H1 (cell line): ENCODE measurements around the gene AAK1. TPM values are rescaled to one million over a fixed set of nuclear protein-coding genes. Genes with fewer than 3 reads are reported as not detected.

Experiments used
- CTCF ChIA-PET: fragments of 300-600 bp; sonication (Branson Sonifier 250); formaldehyde crosslinking; loops from one replicate; lab custom pipeline; 2021; ENCODE audit not compliant: partially characterized antibody; lab: Charles Lee
- POLR2A ChIA-PET: fragments of 300-600 bp; sonication (Branson Sonifier 250); formaldehyde crosslinking; loops from one replicate; lab custom pipeline; 2021; ENCODE audit warnings: inconsistent platforms; ENCODE audit not compliant: partially characterized antibody; lab: Charles Lee
- DNase-seq, 2 experiments: peaks; one replicate each; pipeline versions ENCODE4 v3.0.0 to v3.0.0-alpha.2; 2010 to 2022; ENCODE audit warnings: low spot score in 2 of 2, low read depth in 1 of 2, mixed read lengths in 1 of 2
- FAIRE-seq: peaks from 2 replicates; lab custom pipeline; 2011; peaks lifted over from hg19 to GRCh38; lab: Jason Lieb, UNC
- H2AFZ ChIP-seq: 2 replicates; pipeline ENCODE4 v1.8.1; 2012; ENCODE audit warnings: low read length, inconsistent platforms
- H2AK5ac ChIP-seq: 2 replicates; pipeline ENCODE4 v1.6.1; 2013; ENCODE audit warnings: low read depth, low read length
- H2BK120ac ChIP-seq: replicated peaks from 2 replicates; pipeline ENCODE3; 2013; ENCODE audit warnings: low read depth, low read length, inconsistent platforms
- H2BK12ac ChIP-seq: 2 replicates; pipeline ENCODE4 v1.6.1; 2013; ENCODE audit warnings: low read depth, low read length
- H2BK15ac ChIP-seq: 2 replicates; pipeline ENCODE4 v1.6.1; 2013; ENCODE audit warnings: low read length
- H2BK20ac ChIP-seq: 2 replicates; pipeline ENCODE4 v1.6.1; 2013; ENCODE audit warnings: low read length
- H2BK5ac ChIP-seq: 2 replicates; pipeline ENCODE4 v1.6.1; 2013; ENCODE audit warnings: low read depth, low read length
- H3K14ac ChIP-seq: 2 replicates; pipeline ENCODE4 v1.6.1; 2013; ENCODE audit warnings: inconsistent platforms; ENCODE audit not compliant: insufficient read length
- H3K18ac ChIP-seq: 2 replicates; pipeline ENCODE4 v1.6.1; 2013; ENCODE audit warnings: low read length; ENCODE audit errors: extremely low read depth
- H3K23ac ChIP-seq: 2 replicates; pipeline ENCODE4 v1.6.1; 2013; ENCODE audit warnings: inconsistent platforms; ENCODE audit not compliant: insufficient read length
- H3K23me2 ChIP-seq: 2 replicates; pipeline ENCODE4 v1.6.1; 2013; ENCODE audit warnings: low read depth, low read length
- H3K27ac ChIP-seq: 2 replicates; pipeline ENCODE4 v1.6.1; 2011; ENCODE audit warnings: low read depth, low read length, inconsistent platforms
- H3K27me3 ChIP-seq, 4 experiments: replicated peaks in 1 of 4; 1 replicate in 1 of 4; 2 replicates in 3 of 4; pipeline versions ENCODE4 v1.6.1 to v1.8.1; 2011 to 2013; ENCODE audit warnings: low read length in 3 of 4, mild to moderate bottlenecking in 3 of 4, inconsistent platforms in 2 of 4, mixed read lengths in 2 of 4, moderate library complexity in 1 of 4; ENCODE audit not compliant: control insufficient read depth in 3 of 4, insufficient read depth in 3 of 4; ENCODE audit errors: extremely low read depth in 1 of 4
- H3K36me3 ChIP-seq, 4 experiments: 2 replicates each; pipeline versions ENCODE4 v1.6.1 to v1.8.1; 2011 to 2013; ENCODE audit warnings: mild to moderate bottlenecking in 4 of 4, low read length in 3 of 4, moderate library complexity in 2 of 4, control low read depth in 1 of 4, inconsistent platforms in 1 of 4; ENCODE audit not compliant: insufficient read depth in 4 of 4, control insufficient read depth in 2 of 4
- H3K4ac ChIP-seq: replicated peaks from 2 replicates; pipeline ENCODE3; 2013; ENCODE audit warnings: low read length, low read depth, mixed read lengths, inconsistent platforms; ENCODE audit not compliant: insufficient read length
- H3K4me1 ChIP-seq, 4 experiments: replicated peaks in 1 of 4; 1 replicate in 1 of 4; 2 replicates in 3 of 4; pipeline versions ENCODE4 v1.6.1 to v1.8.1; 2011 to 2013; ENCODE audit warnings: low read length in 3 of 4, inconsistent platforms in 2 of 4, mixed read lengths in 1 of 4; ENCODE audit not compliant: insufficient read depth in 4 of 4, control insufficient read depth in 3 of 4
- H3K4me2 ChIP-seq, 2 experiments: 2 replicates each; pipeline versions ENCODE4 v1.6.1 to v1.8.1; 2011 to 2013; ENCODE audit warnings: low read depth in 2 of 2, low read length in 2 of 2, control low read depth in 1 of 2, inconsistent platforms in 1 of 2, mild to moderate bottlenecking in 1 of 2; ENCODE audit not compliant: insufficient read depth in 1 of 2
- H3K4me3 ChIP-seq, 4 experiments: fragments of 200-600, 300-600 bp in 1 of 4; sonication (generic), shearing (Covaris generic), sonication (Bioruptor Twin) in 1 of 4; 2 replicates each; pipeline versions ENCODE4 v1.5.1 to v1.8.1; 2011 to 2016; ENCODE audit warnings: low read length in 4 of 4, low read depth in 3 of 4, control low read depth in 2 of 4, inconsistent platforms in 2 of 4, mild to moderate bottlenecking in 2 of 4, mixed read lengths in 1 of 4, moderate library complexity in 1 of 4; ENCODE audit not compliant: insufficient read depth in 2 of 4; ENCODE audit errors: extremely low read depth in 1 of 4
- H3K56ac ChIP-seq: replicated peaks from 2 replicates; pipeline ENCODE3; 2013; ENCODE audit warnings: low read depth, mild to moderate bottlenecking, mixed read lengths, low read length, inconsistent platforms; ENCODE audit not compliant: insufficient read length
- H3K79me1 ChIP-seq: 2 replicates; pipeline ENCODE4 v1.6.1; 2013; ENCODE audit warnings: low read depth, low read length, control low read depth
- H3K79me2 ChIP-seq, 2 experiments: 2 replicates each; pipeline versions ENCODE4 v1.6.1 to v1.8.1; 2012 to 2013; ENCODE audit warnings: low read length in 2 of 2, mild to moderate bottlenecking in 2 of 2, inconsistent platforms in 1 of 2; ENCODE audit not compliant: insufficient read depth in 2 of 2, control insufficient read depth in 1 of 2
- H3K9ac ChIP-seq, 4 experiments: replicated peaks in 1 of 4; 1 replicate in 1 of 4; 2 replicates in 3 of 4; pipeline versions ENCODE4 v1.6.1 to v1.8.1; 2011 to 2013; ENCODE audit warnings: low read depth in 3 of 4, low read length in 3 of 4, control low read depth in 2 of 4, mild to moderate bottlenecking in 2 of 4, moderate library complexity in 2 of 4, inconsistent platforms in 1 of 4; ENCODE audit errors: extremely low read depth in 1 of 4
- H3K9me3 ChIP-seq, 2 experiments: 2 replicates each; pipeline versions ENCODE4 v1.6.1 to v1.8.1; 2012 to 2013; ENCODE audit warnings: mild to moderate bottlenecking in 2 of 2, moderate library complexity in 2 of 2, control low read depth in 1 of 2, inconsistent platforms in 1 of 2, low read depth in 1 of 2, low read length in 1 of 2, mixed read lengths in 1 of 2; ENCODE audit not compliant: insufficient read depth in 2 of 2
- H4K20me1 ChIP-seq, 2 experiments: replicated peaks in 1 of 2; 2 replicates each; pipeline versions ENCODE3 to v1.8.1; 2011 to 2013; ENCODE audit warnings: inconsistent platforms in 2 of 2, low read length in 2 of 2, mild to moderate bottlenecking in 1 of 2; ENCODE audit not compliant: insufficient read depth in 2 of 2, control insufficient read depth in 1 of 2
- H4K5ac ChIP-seq: 2 replicates; pipeline ENCODE4 v1.6.1; 2013; ENCODE audit warnings: low read length, low read depth, mixed read lengths, inconsistent platforms; ENCODE audit not compliant: insufficient read length
- H4K8ac ChIP-seq: 2 replicates; pipeline ENCODE4 v1.8.0; 2013; ENCODE audit warnings: mild to moderate bottlenecking, moderate library complexity, low read length, inconsistent platforms; ENCODE audit not compliant: insufficient read depth; ENCODE audit errors: extremely low read depth
- H4K91ac ChIP-seq: replicated peaks from 2 replicates; pipeline ENCODE3; 2013; ENCODE audit warnings: low read length, mixed read lengths, inconsistent platforms; ENCODE audit not compliant: insufficient read length
- CBX8 ChIP-seq: fragments of 300-800, 300-1000 bp; sonication (generic); IDR thresholded peaks from 2 replicates; pipeline ENCODE4 v1.7.1; 2016; ENCODE audit warnings: low read depth, low read length, borderline replicate concordance
- CREB1 ChIP-seq: IDR thresholded peaks from 2 replicates; pipeline ENCODE4 v1.6.1; 2012; ENCODE audit warnings: inconsistent platforms
- HDAC6 ChIP-seq: IDR thresholded peaks from one replicate; pipeline ENCODE4 v1.7.1; 2012; ENCODE audit warnings: low read depth, mild to moderate bottlenecking, inconsistent platforms, low read length, moderate library complexity
- NANOG ChIP-seq: IDR thresholded peaks from 2 replicates; pipeline ENCODE4 v1.6.1; 2011; ENCODE audit warnings: low read length, low read depth, mild to moderate bottlenecking, inconsistent platforms; ENCODE audit not compliant: insufficient read depth, poor library complexity, severe bottlenecking
- POLR2A ChIP-seq, 2 experiments: IDR thresholded peaks; 1 replicate in 1 of 2; 2 replicates in 1 of 2; pipeline ENCODE4 v1.6.1; 2011; ENCODE audit warnings: low read depth in 2 of 2, low read length in 2 of 2, mild to moderate bottlenecking in 2 of 2; ENCODE audit errors: control extremely low read depth in 1 of 2
- RFX5 ChIP-seq: IDR thresholded peaks from 2 replicates; pipeline ENCODE4 v1.6.1; 2011; ENCODE audit warnings: low read depth, low read length, improper control_type of control experiment, borderline replicate concordance
- YY1 ChIP-seq: IDR thresholded peaks from 2 replicates; pipeline ENCODE4 v1.6.1; 2011; ENCODE audit warnings: low read depth, mild to moderate bottlenecking, low read length
- WGBS, 2 experiments: shearing (Covaris generic) in 1 of 2; methylation state at CpG; one replicate each; pipeline versions ENCODE4 v1.1.6 to v1.1.7; 2013 to 2015; ENCODE audit warnings: low lambda C conversion rate in 2 of 2, mixed read lengths in 2 of 2, inconsistent platforms in 1 of 2, low coverage in 1 of 2, missing lambda C conversion rate in 1 of 2; ENCODE audit not compliant: insufficient replicate concordance in 2 of 2, insufficient coverage in 1 of 2, insufficient read length in 1 of 2; ENCODE audit errors: extremely low coverage in 1 of 2, missing lambda C conversion rate in 1 of 2; 5-methylcytosine and 5-hydroxymethylcytosine counted together
- polyA plus RNA-seq, 7 experiments: library from polyadenylated mRNA; depleted of rRNA in 3 of 7; stranded (reverse) in 5 of 7; unstranded in 2 of 7; fragments of >200 nt in 5 of 7; fragments of 200-250 nt in 2 of 7; gene quantifications; 1 replicate in 5 of 7; 2 replicates in 1 of 7; 4 replicates in 1 of 7; pipeline versions ENCODE4 v1.2.1 to v1.2.3, GENCODE V29; 2011 to 2013; ENCODE audit warnings: missing spikeins in 2 of 7, mixed read lengths in 2 of 7
- total RNA-seq: library from RNA; stranded (reverse); fragmentation: NEBNext Ultra II Directional; extraction: Animal tissue kit (Norgen Biotek cat#: 25700); gene quantifications from 2 replicates; pipeline ENCODE4 v1.2.1, GENCODE V29; 2021

Gene AAK1
- total and polyA plus RNA-seq, 2 of the 8 experiments (the other 6 are each of a cell fraction or from before 2014, with no cell fraction given), result 10.0 to 40.5 TPM

DNA sequence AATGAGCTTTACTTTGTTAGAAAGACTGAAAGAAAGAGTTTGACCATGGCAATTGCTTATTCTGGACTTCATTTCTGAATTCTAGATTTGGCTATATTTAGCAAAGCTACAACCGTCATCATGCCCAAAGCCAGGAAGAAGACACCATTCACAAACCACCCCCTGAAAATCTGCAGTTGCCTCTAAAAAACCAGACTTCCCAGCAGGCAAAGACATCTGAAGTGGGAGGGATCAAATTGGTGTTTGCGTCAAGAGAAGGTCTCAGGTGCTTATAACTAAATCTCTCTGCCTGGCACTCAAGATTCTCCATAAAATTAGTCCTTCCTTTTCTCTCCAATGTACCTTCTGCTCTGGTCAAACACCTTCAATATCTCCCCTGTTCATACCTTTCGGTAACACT lies 5.6 kb downstream of the AAK1 start:
- POLR2A ChIA-PET, result no interaction called here
- peaks cover 1 to 2% of the 10 kb centered on the region in 2 experiments for H4K20me1 ChIP-seq

More for the DNA sequence above, 5.6 kb downstream of the AAK1 start:
- Histone ChIP-seq H3K9ac (no peak overlapping the region), H2BK5ac (no peak overlapping the region), H4K91ac (no peak overlapping the region), H4K5ac (no peak overlapping the region), H2AFZ (no peak overlapping the region), H2BK15ac (no peak overlapping the region), H3K4me2 (peak overlapping the region; percentile 31 to 53; a peak in 3 of 4 replicates), H3K4me3 (no peak overlapping the region), H2BK20ac (no peak overlapping the region), H4K8ac (no peak overlapping the region), H3K56ac (no peak overlapping the region), H3K36me3 (no peaks in the 10 kb centered on the region), H3K4ac (no peak overlapping the region), H3K14ac (no peak overlapping the region), H2AK5ac (no peak overlapping the region), H2BK120ac (no peak overlapping the region), H3K4me1 (peaks cover 0 to 17% (median 9%) of the 10 kb centered on the region in 4 experiments; a peak in 4 of 7 replicates), H3K79me1 (peaks cover 5% of the 10 kb centered on the region; the same call in 1 of the 2 replicates), H3K23ac (no peak overlapping the region), H3K9me3 (no peaks in the 10 kb centered on the region), H3K23me2 (0 out of 2 replicates have a peak, but pooled peaks cover 2% of the 10 kb centered on the region), H3K79me2 (peaks cover 10 to 84% of the 10 kb centered on the region in 2 experiments; a peak in 3 of 4 replicates), H3K27ac (no peak overlapping the region), H3K18ac (no peak overlapping the region), H2BK12ac (no peak overlapping the region), H3K27me3 (no peaks in the 10 kb centered on the region)
- TF ChIP-seq RFX5 (no peak), YY1 (no peak), HDAC6 (no peak), POLR2A (IDR thresholded peaks at IDR 0.05; ENCODE audit: control extremely low read depth in 1 of 2, low read depth in 2 of 2, low read length in 2 of 2) (peak in 1 of 2 experiments; percentile 26; a peak in 1 of 3 replicates), NANOG (no peak), CREB1 (no peak), CBX8 (no peak)
- 87% methylated on average over 3 of the region's 3 CpGs; no CpG with 5 or more reads in 1 of the 2 experiments for WGBS, 2 experiments
- no peak for DNase-seq
- CTCF ChIA-PET, result interaction anchor here (0.6 to 3.5 kb wide), 3 partner anchors 22 to 73 kb away, joined by 3 to 18 read pairs (median 4); no protein-coding TSS in a partner anchor
- FAIRE-seq, result no peak
